Osteocyte (in vitro differentiated cells): Measurements from ENCODE around the gene PLXNA2. TPM values are rescaled to one million over a fixed set of nuclear protein-coding genes. Genes with fewer than 3 reads are reported as not detected.

Experiments
- DNase-seq: peaks from one replicate; pipeline ENCODE4 v3.0.0; 2021; ENCODE audit warnings: mixed read lengths; ENCODE audit not compliant: unreplicated experiment; ENCODE audit errors: extremely low spot score
- H3K27ac Mint-ChIP-seq: one replicate; pipeline ENCODE4 v1.8.0; 2021; ENCODE audit warnings: mild to moderate bottlenecking, mixed read lengths; ENCODE audit not compliant: unreplicated experiment
- H3K27me3 Mint-ChIP-seq: one replicate; pipeline ENCODE4 v1.8.0; 2021; ENCODE audit warnings: mixed read lengths; ENCODE audit not compliant: unreplicated experiment
- H3K36me3 Mint-ChIP-seq: one replicate; pipeline ENCODE4 v1.8.0; 2021; ENCODE audit warnings: mixed read lengths; ENCODE audit not compliant: unreplicated experiment
- H3K4me1 Mint-ChIP-seq: one replicate; pipeline ENCODE4 v1.8.0; 2021; ENCODE audit warnings: mixed read lengths; ENCODE audit not compliant: unreplicated experiment
- H3K4me3 Mint-ChIP-seq: one replicate; pipeline ENCODE4 v1.8.0; 2021; ENCODE audit warnings: mild to moderate bottlenecking, moderate library complexity, mixed read lengths; ENCODE audit not compliant: unreplicated experiment
- H3K9me3 Mint-ChIP-seq: one replicate; pipeline ENCODE4 v1.8.0; 2021; ENCODE audit warnings: mixed read lengths; ENCODE audit not compliant: unreplicated experiment
- total RNA-seq: library from RNA; stranded (reverse); gene quantifications from 2 replicates; pipeline ENCODE4 v1.2.1, GENCODE V29; 2021
- TF ChIP-seq, protein P1 (sequence below): fragments of 200-600 bp; sonication (generic); IDR thresholded peaks from 2 replicates; pipeline ENCODE4 v1.5.0; 2021; ENCODE audit warnings: antibody characterized with exemption, mild to moderate bottlenecking, moderate library complexity

The PLXNA2 gene
- total RNA-seq, 1 donor from 2014 or later: 19.5 TPM

DNA sequence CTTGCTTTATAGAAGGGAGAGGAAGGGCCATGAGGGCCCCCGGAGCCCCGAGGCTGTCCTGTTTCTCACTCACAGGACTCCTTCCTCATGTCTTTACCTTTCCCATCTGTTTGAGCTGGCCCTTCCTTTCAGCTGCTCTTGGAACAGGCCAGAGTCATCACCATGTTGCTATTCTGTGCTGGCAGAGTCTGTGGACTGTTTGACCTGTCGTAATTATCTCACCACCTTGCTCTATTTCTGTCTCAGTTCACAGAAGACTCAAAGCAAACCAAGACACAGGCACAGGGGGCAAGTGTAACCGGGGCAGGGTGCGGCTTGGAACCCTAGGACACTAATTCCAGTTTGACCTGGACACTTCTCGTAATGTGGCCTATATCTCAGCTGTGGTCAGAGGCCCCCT, 228.9 kb downstream of the PLXNA2 start:
- Mint-ChIP-seq H3K9me3 (no peaks in the 10 kb centered on the region), H3K4me3 (no peak overlapping the region), H3K27me3 (peaks cover 2% of the 10 kb centered on the region), H3K27ac (no peak overlapping the region), H3K36me3 (no peaks in the 10 kb centered on the region), H3K4me1 (no peaks in the 10 kb centered on the region)
- DNase-seq: no peak
- TF ChIP-seq, protein P1, sequence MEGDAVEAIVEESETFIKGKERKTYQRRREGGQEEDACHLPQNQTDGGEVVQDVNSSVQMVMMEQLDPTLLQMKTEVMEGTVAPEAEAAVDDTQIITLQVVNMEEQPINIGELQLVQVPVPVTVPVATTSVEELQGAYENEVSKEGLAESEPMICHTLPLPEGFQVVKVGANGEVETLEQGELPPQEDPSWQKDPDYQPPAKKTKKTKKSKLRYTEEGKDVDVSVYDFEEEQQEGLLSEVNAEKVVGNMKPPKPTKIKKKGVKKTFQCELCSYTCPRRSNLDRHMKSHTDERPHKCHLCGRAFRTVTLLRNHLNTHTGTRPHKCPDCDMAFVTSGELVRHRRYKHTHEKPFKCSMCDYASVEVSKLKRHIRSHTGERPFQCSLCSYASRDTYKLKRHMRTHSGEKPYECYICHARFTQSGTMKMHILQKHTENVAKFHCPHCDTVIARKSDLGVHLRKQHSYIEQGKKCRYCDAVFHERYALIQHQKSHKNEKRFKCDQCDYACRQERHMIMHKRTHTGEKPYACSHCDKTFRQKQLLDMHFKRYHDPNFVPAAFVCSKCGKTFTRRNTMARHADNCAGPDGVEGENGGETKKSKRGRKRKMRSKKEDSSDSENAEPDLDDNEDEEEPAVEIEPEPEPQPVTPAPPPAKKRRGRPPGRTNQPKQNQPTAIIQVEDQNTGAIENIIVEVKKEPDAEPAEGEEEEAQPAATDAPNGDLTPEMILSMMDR: no peak

DNA sequence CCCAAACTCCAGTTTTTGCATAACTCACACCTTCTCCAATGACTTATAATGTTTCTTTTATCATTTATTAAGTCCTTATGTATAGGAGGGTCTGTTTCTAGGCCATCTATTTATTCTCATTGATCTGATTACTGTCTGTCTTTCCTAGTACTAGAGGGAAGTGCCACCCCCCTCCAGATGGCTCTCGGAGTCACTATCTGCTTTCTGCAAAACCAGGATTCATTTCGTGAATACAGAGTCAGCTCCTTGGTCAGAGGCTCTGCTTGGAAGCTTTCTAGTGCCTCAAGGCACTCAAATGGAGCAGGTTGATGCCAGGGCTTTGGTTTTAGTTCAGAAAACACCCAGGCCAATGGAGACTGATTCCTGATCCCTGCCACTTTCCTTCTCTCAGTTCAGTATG, 231.0 kb downstream of the PLXNA2 start:
- Mint-ChIP-seq H3K9me3 (no peaks in the 10 kb centered on the region), H3K27me3 (peaks cover 2% of the 10 kb centered on the region), H3K4me1 (peaks cover 4% of the 10 kb centered on the region), H3K27ac (no peak overlapping the region), H3K36me3 (no peaks in the 10 kb centered on the region), H3K4me3 (no peak overlapping the region)
- no peak for DNase-seq
- TF ChIP-seq, protein P1: no peak

DNA sequence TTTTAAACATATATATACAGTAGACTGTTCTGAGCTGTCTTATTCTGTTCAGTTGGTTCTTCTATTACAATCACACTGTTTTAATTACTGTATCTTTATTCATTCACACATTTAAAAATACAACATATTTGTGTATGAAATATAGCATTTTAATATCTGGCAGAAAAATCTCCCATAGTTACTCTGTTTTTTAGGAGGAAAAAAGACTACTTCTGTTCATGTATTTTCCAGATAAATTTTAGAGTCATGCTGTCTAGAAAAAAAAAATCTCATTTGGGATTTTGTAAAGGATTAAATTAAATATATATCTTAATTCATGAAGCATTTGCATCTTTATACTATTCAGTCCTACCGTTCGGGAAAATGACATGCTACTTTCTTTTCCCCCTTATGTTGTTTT, 231.5 kb downstream of the PLXNA2 start:
- no peak for DNase-seq
- Mint-ChIP-seq H3K9me3 (no peaks in the 10 kb centered on the region), H3K27ac (no peak overlapping the region), H3K4me3 (no peak overlapping the region), H3K27me3 (no peaks in the 10 kb centered on the region), H3K4me1 (peaks cover 9% of the 10 kb centered on the region), H3K36me3 (no peaks in the 10 kb centered on the region)
- TF ChIP-seq, protein P1: no peak

DNA sequence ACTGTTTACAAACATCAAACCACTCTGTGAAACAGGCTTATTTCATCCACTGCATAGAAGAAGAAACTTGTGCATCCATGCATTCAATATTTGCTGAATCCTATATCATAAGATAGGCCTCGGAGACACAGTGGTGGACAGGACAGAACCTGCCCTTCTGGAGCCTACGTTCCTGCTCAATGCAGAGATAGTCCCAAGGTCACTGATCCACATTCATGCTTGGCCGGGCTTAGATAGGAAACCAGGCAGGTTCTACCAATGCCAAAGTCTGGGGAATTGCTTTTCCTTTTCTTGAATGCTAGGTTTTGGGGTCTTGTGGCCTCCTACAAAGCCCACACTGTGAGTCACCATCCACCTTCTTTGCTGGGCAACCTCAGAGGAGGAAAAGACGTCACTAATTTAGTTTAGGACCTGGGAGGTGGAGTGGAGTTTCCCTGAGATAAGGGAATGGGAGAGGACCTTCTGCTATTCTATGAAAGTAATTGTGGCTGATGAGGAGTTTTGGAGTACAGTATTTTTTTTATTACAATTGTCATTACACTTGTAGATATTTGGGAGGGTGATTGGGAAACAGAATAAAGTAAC, 233.6 kb downstream of the PLXNA2 start:
- Mint-ChIP-seq H3K27me3 (no peaks in the 10 kb centered on the region), H3K4me1 (peaks cover 18% of the 10 kb centered on the region), H3K36me3 (no peaks in the 10 kb centered on the region), H3K4me3 (no peak overlapping the region), H3K9me3 (no peaks in the 10 kb centered on the region), H3K27ac (no peak overlapping the region)
- no peak for DNase-seq
- TF ChIP-seq, protein P1: no peak

DNA sequence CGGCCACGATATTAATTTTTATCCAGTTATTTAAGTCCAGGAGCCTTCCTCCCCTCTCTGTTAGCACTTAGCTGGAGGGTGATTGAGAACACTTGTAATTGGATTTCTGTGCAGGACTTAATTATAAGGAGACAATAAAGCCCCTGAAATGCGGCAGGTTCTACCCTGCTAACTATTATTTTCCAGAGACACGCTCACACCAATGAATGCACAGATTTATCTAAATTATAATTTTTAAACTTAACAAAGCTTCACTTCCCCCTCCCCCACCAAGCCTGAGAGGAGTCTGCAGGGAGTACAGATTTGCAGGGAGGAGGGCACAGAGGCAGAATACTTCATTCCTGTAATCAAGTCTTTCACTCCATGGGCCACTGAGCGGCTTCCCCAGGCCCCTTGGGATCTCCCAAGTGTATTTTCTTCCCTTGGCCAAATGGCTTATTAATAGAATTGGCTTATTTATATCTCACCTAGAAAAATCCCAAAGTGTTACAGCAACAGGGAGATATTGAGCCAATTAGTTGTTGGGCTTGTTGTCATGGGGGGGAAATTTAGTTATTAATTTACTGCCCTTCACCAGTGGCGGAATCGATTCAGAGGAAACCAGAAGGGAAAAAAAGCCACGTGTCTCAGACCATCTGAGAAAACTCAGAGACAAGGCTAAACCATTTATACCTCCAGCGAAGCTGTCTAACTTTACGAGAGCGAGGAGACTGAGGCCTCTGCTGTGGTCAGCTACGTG, 234.3 kb downstream of the PLXNA2 start:
- H3K4me3 Mint-ChIP-seq: no peak overlapping the region
- H3K4me1 Mint-ChIP-seq: peaks cover 18% of the 10 kb centered on the region
- DNase-seq: no peak
- TF ChIP-seq, protein P1: no peak
- no peak overlapping the region for H3K27ac Mint-ChIP-seq
- H3K36me3 Mint-ChIP-seq: no peaks in the 10 kb centered on the region
- H3K9me3 Mint-ChIP-seq: no peaks in the 10 kb centered on the region
- H3K27me3 Mint-ChIP-seq: no peaks in the 10 kb centered on the region
